MCF 10A (cell line): ENCODE measurements around the gene ERVV-1. TPM values are rescaled to one million over a fixed set of nuclear protein-coding genes. Genes with fewer than 3 reads are reported as not detected.

Source experiments
- BruUV-seq: library from RNA; stranded (reverse); fragments of 400-500 nt; replicated peaks from 2 replicates; lab custom pipeline; 2021; lab: Mats Ljungman, UMichigan
- CTCF ChIA-PET: fragments of 300-600 bp; sonication (Branson Sonifier 250); formaldehyde crosslinking; extraction: SDS; loops from one replicate; lab custom pipeline; 2021; ENCODE audit warnings: antibody characterized with exemption, inconsistent platforms; lab: Yijun Ruan, JAX
- POLR2A ChIA-PET: fragments of 300-600, 350-650 bp; sonication (Branson Sonifier 250); formaldehyde crosslinking; extraction: SDS; loops from one replicate; lab custom pipeline; 2020; ENCODE audit warnings: antibody characterized with exemption, inconsistent platforms; lab: Yijun Ruan, JAX
- DNase-seq: peaks from one replicate; pipeline ENCODE4 v3.0.0-alpha.2; 2018; ENCODE audit not compliant: unreplicated experiment
- H3K27ac Mint-ChIP-seq: one replicate; pipeline ENCODE4 v1.8.0; 2022; ENCODE audit warnings: mild to moderate bottlenecking, low read depth, mixed read lengths; ENCODE audit not compliant: unreplicated experiment
- H3K27me3 Mint-ChIP-seq: one replicate; pipeline ENCODE4 v1.8.0; 2022; ENCODE audit warnings: mixed read lengths; ENCODE audit not compliant: insufficient read depth, unreplicated experiment
- H3K36me3 Mint-ChIP-seq: one replicate; pipeline ENCODE4 v1.8.0; 2022; ENCODE audit warnings: mild to moderate bottlenecking, moderate library complexity, mixed read lengths; ENCODE audit not compliant: insufficient read depth, unreplicated experiment
- H3K4me1 Mint-ChIP-seq: one replicate; pipeline ENCODE4 v1.8.0; 2022; ENCODE audit warnings: mixed read lengths; ENCODE audit not compliant: insufficient read depth, unreplicated experiment
- H3K4me3 Mint-ChIP-seq: one replicate; pipeline ENCODE4 v1.8.0; 2022; ENCODE audit warnings: mild to moderate bottlenecking, moderate library complexity, mixed read lengths; ENCODE audit not compliant: unreplicated experiment
- H3K9me3 Mint-ChIP-seq: one replicate; pipeline ENCODE4 v1.8.0; 2022; ENCODE audit warnings: mixed read lengths; ENCODE audit not compliant: unreplicated experiment
- CTCF ChIP-seq: fragments of 200-600 bp; IDR thresholded peaks from one replicate; pipeline ENCODE4 v1.8.0; 2022; ENCODE audit warnings: antibody characterized with exemption, mild to moderate bottlenecking; ENCODE audit not compliant: unreplicated experiment
- intact Hi-C: fragments of 100-400 bp; cut with micrococcal nuclease; formaldehyde crosslinking; loops from 2 replicates; pipeline ENCODE4 v1.14.1; 2022
- total RNA-seq: library from RNA; stranded (reverse); gene quantifications from 2 replicates; pipeline ENCODE4 v1.2.3, GENCODE V29; 2022

Gene ERVV-1
- total RNA-seq, 1 experiment from 2014 or later = not detected

GRCh38 chr19:53034948-53035675, 21.4 kb downstream of the ERVV-1 start:
- no peaks in the 10 kb centered on the region for H3K4me1 Mint-ChIP-seq
- H3K36me3 Mint-ChIP-seq = no peaks in the 10 kb centered on the region
- no TSS peak for BruUV-seq
- no peak for TF ChIP-seq CTCF
- intact Hi-C loops = no loop called here
- H3K9me3 Mint-ChIP-seq = peaks cover 34% of the 10 kb centered on the region
- no peaks in the 10 kb centered on the region for H3K27me3 Mint-ChIP-seq
- POLR2A ChIA-PET = interaction anchor here (0.7 kb wide), 1 partner anchor 28 kb away, joined by 4 read pairs; no protein-coding TSS in a partner anchor
- no peak overlapping the region for H3K27ac Mint-ChIP-seq
- no peak overlapping the region for H3K4me3 Mint-ChIP-seq
- DNase-seq = no peak
- CTCF ChIA-PET = interaction anchor here (0.8 kb wide), 1 partner anchor 15 kb away, joined by 3 read pairs; no protein-coding TSS in a partner anchor

- Mint-ChIP-seq H3K4me1 (no peaks in the 10 kb centered on the region), H3K27me3 (no peaks in the 10 kb centered on the region), H3K27ac (no peak overlapping the region), H3K36me3 (no peaks in the 10 kb centered on the region), H3K4me3 (no peak overlapping the region), H3K9me3 (peaks cover 21% of the 10 kb centered on the region)
- TF ChIP-seq CTCF = no peak
- CTCF ChIA-PET = no interaction called here
- no TSS peak for BruUV-seq
- intact Hi-C loops = no loop called here
- POLR2A ChIA-PET = no interaction called here
- no peak for DNase-seq
Observed at GRCh38 chr19:53037101-53038097, 23.7 kb downstream of the ERVV-1 start.

GRCh38 chr19:53041366-53041765, 27.6 kb downstream of the ERVV-1 start:
- Mint-ChIP-seq H3K4me3 (no peak overlapping the region), H3K9me3 (peaks cover 23% of the 10 kb centered on the region), H3K27ac (no peak overlapping the region), H3K27me3 (no peaks in the 10 kb centered on the region), H3K4me1 (no peaks in the 10 kb centered on the region), H3K36me3 (no peaks in the 10 kb centered on the region)
- ChIA-PET CTCF (no interaction called here), POLR2A (no interaction called here)
- BruUV-seq = no TSS peak
- TF ChIP-seq CTCF = no peak
- DNase-seq = no peak
- intact Hi-C loops = no loop called here

- Mint-ChIP-seq H3K4me3 (no peak overlapping the region), H3K9me3 (peaks cover 17% of the 10 kb centered on the region), H3K27me3 (no peaks in the 10 kb centered on the region), H3K4me1 (no peaks in the 10 kb centered on the region), H3K36me3 (no peaks in the 10 kb centered on the region), H3K27ac (no peak overlapping the region)
- CTCF ChIA-PET = interaction anchor here (0.6 kb wide), 1 partner anchor 52 kb away, joined by 3 read pairs; no protein-coding TSS in a partner anchor
- intact Hi-C loops = no loop called here
- TF ChIP-seq CTCF = no peak
- POLR2A ChIA-PET = interaction anchor here (0.6 kb wide), 1 partner anchor 16 kb away, joined by 4 read pairs; no protein-coding TSS in a partner anchor
- no peak for DNase-seq
- no TSS peak for BruUV-seq
Observed at GRCh38 chr19:53045536-53045935, 31.8 kb downstream of the ERVV-1 start.
